NCI-H82 treated with DMSO at 0.1 percent for 48 hours (cell line): ENCODE results near the gene XYLT1.

ENCODE experiments used
- DNase-seq: peaks from one replicate; lab custom pipeline; 2025; ENCODE audit not compliant: unreplicated experiment; lab: John Stamatoyannopoulos, UW

Gene XYLT1

GRCh38 chr16:17160920-17161431 lies 309.8 kb downstream of the XYLT1 start:
- no peak for DNase-seq

GRCh38 chr16:17160285-17160853 lies 310.4 kb downstream of the XYLT1 start:
- DNase-seq: no peak

GRCh38 chr16:17159617-17160016 lies 311.1 kb downstream of the XYLT1 start:
- DNase-seq: peak; percentile 86

GRCh38 chr16:17155936-17156335 lies 314.8 kb downstream of the XYLT1 start:
- no peak for DNase-seq

- DNase-seq: no peak
Measured at GRCh38 chr16:17155485-17155884, 315.3 kb downstream of the XYLT1 start.

GRCh38 chr16:17154981-17155380 lies 315.8 kb downstream of the XYLT1 start:
- no peak for DNase-seq

GRCh38 chr16:17152311-17152710 lies 318.4 kb downstream of the XYLT1 start:
- no peak for DNase-seq

- DNase-seq: no peak
Measured at GRCh38 chr16:17151335-17151734, 319.4 kb downstream of the XYLT1 start.

- no peak for DNase-seq
Measured at GRCh38 chr16:17149904-17150483, 320.8 kb downstream of the XYLT1 start.

GRCh38 chr16:17147942-17148341 lies 322.8 kb downstream of the XYLT1 start:
- DNase-seq: no peak

- no peak for DNase-seq
Measured at GRCh38 chr16:17145029-17145428, 325.7 kb downstream of the XYLT1 start.

GRCh38 chr16:17144431-17144830 lies 326.3 kb downstream of the XYLT1 start:
- no peak for DNase-seq

- DNase-seq: no peak
Measured at GRCh38 chr16:17143546-17144419, 327.0 kb downstream of the XYLT1 start.

- DNase-seq: no peak
Measured at GRCh38 chr16:17138801-17139200, 332.0 kb downstream of the XYLT1 start.

GRCh38 chr16:17135439-17135838 lies 335.3 kb downstream of the XYLT1 start:
- no peak for DNase-seq

GRCh38 chr16:17134586-17134985 lies 336.2 kb downstream of the XYLT1 start:
- DNase-seq: no peak

- DNase-seq: no peak
Measured at GRCh38 chr16:17133851-17134250, 336.9 kb downstream of the XYLT1 start.

GRCh38 chr16:17131351-17131750 lies 339.4 kb downstream of the XYLT1 start:
- DNase-seq: no peak

- no peak for DNase-seq
Measured at GRCh38 chr16:17130733-17131132, 340.0 kb downstream of the XYLT1 start.

GRCh38 chr16:17129971-17130370 lies 340.8 kb downstream of the XYLT1 start:
- no peak for DNase-seq

- no peak for DNase-seq
Measured at GRCh38 chr16:17128791-17129190, 342.0 kb downstream of the XYLT1 start.

- DNase-seq: no peak
Measured at GRCh38 chr16:17126156-17126555, 344.6 kb downstream of the XYLT1 start.
